ENCODE results near the gene HSD3B7.
"Not testable (repeated sequence)": the region's sequence is repeated elsewhere in the genome, so short reads cannot be mapped to it uniquely, and the experiment has no call there.

HSD3B7 gene

GRCh38 chr16:31008551-31008950 is 23.5 kb downstream of the HSD3B7 start:
- no peak overlapping the region for H3K4me3 ChIP-seq (ENCODE audit: low read depth, low read length)
- in situ Hi-C loops (cut with HindIII; ENCODE audit: low sequenced_read_pairs) = no loop called here
- DNase-seq (ENCODE audit: low read depth) = no peak
- no peak for TF ChIP-seq CTCF (IDR thresholded peaks at IDR 0.05; ENCODE audit: low read depth, low read length, missing control alignments)

- peak overlapping the region; percentile 51 for H3K4me3 ChIP-seq (ENCODE audit: low read depth, low read length)
- no peak for TF ChIP-seq CTCF (IDR thresholded peaks at IDR 0.05; ENCODE audit: low read depth, low read length, missing control alignments)
- no peak for DNase-seq (ENCODE audit: low read depth)
- in situ Hi-C loops (cut with HindIII; ENCODE audit: low sequenced_read_pairs) = no loop called here
Measured at GRCh38 chr16:31009120-31009519, 24.1 kb downstream of the HSD3B7 start.

GRCh38 chr16:31009894-31010584 is 25.0 kb downstream of the HSD3B7 start:
- peak overlapping the region; percentile 51 for H3K4me3 ChIP-seq (ENCODE audit: low read depth, low read length)
- in situ Hi-C loops (cut with HindIII; ENCODE audit: low sequenced_read_pairs) = no loop called here
- DNase-seq (ENCODE audit: low read depth) = no peak
- TF ChIP-seq CTCF (IDR thresholded peaks at IDR 0.05; ENCODE audit: low read depth, low read length, missing control alignments) = peak; percentile 4

GRCh38 chr16:31010585-31011325 is 25.7 kb downstream of the HSD3B7 start, which contains the start of gene STX1B:
STX1B (minus strand) TSS chr16:31010638; CDS start chr16:31010396, 242 bp downstream.
- TF ChIP-seq CTCF (IDR thresholded peaks at IDR 0.05; ENCODE audit: low read depth, low read length, missing control alignments) = no peak
- no peak for DNase-seq (ENCODE audit: low read depth)
- peak within 1 kb of the TSS; percentile 51 for H3K4me3 ChIP-seq (ENCODE audit: low read depth, low read length)
- in situ Hi-C loops (cut with HindIII; ENCODE audit: low sequenced_read_pairs) = no loop called here

- in situ Hi-C loops (cut with HindIII; ENCODE audit: low sequenced_read_pairs); DNase-seq (ENCODE audit: low read depth); H3K4me3 ChIP-seq (ENCODE audit: low read depth, low read length): not testable (repeated sequence)
Measured at GRCh38 chr16:31011815-31012214, 26.8 kb downstream of the HSD3B7 start.

- in situ Hi-C loops (cut with HindIII; ENCODE audit: low sequenced_read_pairs); DNase-seq (ENCODE audit: low read depth); H3K4me3 ChIP-seq (ENCODE audit: low read depth, low read length): not testable (repeated sequence)
Measured at GRCh38 chr16:31013292-31013691, 28.3 kb downstream of the HSD3B7 start.

- in situ Hi-C loops (cut with HindIII; ENCODE audit: low sequenced_read_pairs) = no loop called here
Measured at GRCh38 chr16:31016018-31016417, 31.0 kb downstream of the HSD3B7 start.

GRCh38 chr16:31017756-31018155 is 32.7 kb downstream of the HSD3B7 start:
- H3K4me3 ChIP-seq (ENCODE audit: low read depth, low read length); DNase-seq (ENCODE audit: low read depth); in situ Hi-C loops (cut with HindIII; ENCODE audit: low sequenced_read_pairs): not testable (repeated sequence)

More at GRCh38 chr16:31016018-31016417, 31.0 kb downstream of the HSD3B7 start:
- H3K4me3 ChIP-seq (ENCODE audit: low read depth, low read length) = no peak overlapping the region
- DNase-seq (ENCODE audit: low read depth) = no peak
- no peak for TF ChIP-seq CTCF (IDR thresholded peaks at IDR 0.05; ENCODE audit: low read depth, low read length, missing control alignments)

Data from astrocyte of the cerebellum (primary cell).